HG03060 (cell line): ENCODE measurements around the gene SAMD14.

ENCODE experiments used
- ATAC-seq: cut with Tn5 transposase; IDR thresholded peaks from one replicate; pipeline ENCODE4 v1.9.1; 2021; ENCODE audit warnings: low read depth, moderate number of reproducible peaks; ENCODE audit not compliant: unreplicated experiment

The SAMD14 gene

DNA sequence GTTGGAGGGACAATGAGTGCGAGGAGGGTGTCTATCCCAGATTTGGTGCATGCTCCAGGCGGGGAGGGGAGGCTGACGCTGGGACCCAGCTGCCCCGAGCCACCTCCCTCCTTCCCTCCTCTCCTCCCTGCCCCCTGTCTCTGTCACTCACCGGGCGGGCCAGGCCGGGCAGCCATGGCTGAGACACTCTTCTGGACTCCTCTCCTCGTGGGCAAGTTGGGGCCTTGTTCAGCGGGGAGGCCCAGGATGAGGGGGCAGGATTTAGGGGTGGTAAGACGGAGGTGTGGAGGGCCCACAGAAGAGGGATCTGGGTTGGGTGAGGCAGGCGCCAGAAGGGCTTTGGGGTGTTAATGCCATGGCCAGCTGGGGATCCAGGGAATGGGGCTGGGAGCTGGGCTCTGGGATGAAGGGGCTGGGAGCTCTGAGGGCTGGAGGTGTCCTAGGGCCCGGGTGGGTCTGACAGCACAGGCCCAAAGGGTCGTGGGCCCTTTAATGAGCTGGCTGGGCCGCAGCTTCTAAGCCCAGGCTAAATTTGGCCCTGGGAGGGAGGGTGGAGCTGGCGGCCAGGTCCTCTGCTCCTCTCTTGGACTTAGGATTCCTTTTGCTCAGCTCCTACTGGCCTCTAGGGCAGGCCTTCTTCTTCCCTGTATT is 36.0 kb upstream of the SAMD14 start, which contains the start of gene SGCA:
Gene SGCA (plus strand): TSS at position 139 of the 651 bp plus-strand sequence. CDS start 36 bp downstream, at position 175.
- no peak for ATAC-seq

DNA sequence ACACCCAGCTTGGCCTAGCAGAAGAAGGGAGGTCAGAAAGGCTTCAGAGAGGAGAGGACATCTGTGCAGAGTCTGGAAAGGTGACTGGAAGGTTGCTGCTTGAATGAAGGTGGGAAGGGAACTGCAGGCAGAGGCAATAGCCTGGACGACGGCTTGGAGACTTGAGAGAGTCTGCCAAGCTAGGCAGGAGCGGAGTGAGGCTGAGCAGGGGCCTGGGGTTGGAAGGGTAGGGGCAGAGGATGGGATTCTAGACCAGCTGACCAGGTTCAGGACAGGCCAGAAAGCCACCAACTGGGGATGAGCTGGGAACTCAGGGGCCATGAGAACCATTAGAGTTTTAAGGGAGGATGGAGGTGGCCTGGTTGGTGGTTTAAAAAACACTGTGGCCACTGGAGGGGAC is 35.5 kb upstream of the SAMD14 start:
- ATAC-seq, result no peak

DNA sequence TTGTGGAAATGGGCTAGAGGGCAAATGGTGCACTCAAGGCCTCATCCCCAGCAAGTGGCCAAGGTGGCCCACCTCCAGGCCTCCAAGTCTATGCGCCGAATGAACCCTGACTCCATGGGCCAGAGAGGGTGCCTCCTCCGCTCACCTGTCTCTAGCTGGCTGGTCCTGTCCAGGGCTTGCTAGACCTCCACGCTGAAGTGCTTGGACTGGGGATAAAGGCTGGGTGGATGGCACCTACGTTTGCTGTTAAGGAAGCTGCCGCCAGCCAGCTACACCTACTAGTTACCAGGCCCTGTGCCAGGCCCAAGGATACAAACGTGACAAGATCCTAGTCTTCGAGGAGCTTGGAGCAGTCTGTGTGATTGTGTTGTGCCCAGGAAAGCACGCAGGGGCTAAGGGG is 35.1 kb upstream of the SAMD14 start:
- no peak for ATAC-seq

DNA sequence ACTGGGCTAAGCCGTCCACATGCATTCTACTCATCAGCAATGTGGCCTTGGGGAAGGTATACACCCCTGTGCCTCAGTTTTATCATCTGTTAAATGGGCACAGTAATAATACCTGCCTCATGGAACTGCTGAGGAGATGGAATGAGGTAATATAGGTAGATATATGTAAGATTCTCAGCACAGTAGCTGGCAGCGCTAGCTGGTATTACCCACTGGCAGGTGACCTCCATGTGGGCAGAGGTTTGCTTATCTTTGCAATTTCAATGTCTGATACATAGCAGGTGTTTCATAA is 34.7 kb upstream of the SAMD14 start:
- ATAC-seq, result no peak

DNA sequence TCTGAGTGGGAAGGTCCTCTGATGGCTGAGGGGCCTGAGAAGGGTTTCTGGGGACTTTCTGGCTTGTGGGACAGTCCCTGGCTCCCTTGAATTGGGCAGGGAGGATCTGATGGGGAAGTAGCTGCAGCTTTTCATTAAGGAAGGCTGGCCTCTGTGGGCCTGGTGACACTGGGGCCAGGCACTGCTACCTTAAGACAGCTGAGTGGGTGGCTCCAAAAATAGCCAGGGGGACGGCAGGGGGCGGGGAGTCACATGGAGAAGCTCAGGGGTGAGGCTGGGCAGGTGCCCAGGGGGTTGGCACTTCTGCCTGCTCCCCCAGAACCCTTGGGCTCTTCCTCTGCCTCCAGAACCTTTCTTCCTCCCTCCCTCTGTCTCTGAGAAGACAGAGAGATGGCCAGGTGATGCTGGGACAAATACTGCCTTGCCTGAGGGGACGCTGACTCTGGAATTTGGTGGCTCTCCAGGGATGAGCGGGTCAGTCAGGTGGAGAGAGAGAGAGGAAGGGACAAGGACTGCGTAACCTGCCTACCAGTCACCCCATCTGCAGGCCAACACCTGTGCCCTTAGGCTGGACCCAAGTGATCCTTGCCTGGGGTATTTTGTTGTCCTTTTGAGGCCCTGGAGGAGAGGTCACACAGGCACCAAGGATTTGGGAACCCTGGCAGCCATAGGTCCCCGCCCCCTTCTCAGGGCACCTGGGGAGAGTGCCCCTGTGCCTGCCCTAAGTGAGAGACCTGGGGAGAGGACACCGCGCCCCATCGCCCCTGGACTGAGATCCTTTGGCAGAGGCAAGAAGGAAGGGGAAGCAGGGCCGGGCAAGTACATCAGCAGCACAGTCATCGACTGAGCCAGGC is 34.1 kb upstream of the SAMD14 start:
- no peak for ATAC-seq

DNA sequence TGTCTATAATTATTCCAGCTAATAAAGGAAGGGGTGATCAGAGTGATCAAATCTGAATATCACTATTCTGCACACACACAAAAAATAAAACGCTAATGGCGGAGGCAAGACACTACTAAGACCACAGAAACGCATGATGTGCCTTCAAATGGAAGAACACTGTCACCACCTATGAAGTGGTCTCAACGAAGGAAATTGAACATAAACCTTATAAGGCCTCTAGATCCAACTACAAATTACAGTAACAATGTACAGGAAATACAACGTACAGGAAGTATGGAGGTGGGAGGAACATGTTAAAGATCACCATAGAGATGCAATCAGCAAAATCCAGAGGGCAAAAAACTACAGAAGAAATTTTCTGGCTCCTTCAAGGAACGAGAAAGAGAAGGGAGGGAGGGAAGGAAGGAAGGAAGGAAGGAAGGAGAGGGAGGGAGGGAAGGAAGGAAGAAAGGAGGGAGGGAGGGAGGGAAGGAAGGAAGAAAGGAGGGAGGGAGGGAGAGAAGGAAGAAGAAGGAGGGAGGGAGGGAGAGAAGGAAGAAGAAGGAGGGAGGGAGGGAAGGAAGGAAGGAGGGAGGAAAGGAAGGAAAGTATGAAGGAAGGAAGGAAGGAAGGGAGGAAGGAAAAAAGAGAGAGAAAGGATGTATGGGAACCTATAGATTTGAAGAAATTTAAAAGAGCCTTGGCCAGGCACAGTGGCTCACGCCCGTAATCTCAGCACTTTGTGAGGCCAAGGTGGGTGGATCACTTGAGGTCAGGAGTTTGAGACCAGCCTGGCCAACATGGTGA is 32.7 kb upstream of the SAMD14 start:
- ATAC-seq, result no peak

DNA sequence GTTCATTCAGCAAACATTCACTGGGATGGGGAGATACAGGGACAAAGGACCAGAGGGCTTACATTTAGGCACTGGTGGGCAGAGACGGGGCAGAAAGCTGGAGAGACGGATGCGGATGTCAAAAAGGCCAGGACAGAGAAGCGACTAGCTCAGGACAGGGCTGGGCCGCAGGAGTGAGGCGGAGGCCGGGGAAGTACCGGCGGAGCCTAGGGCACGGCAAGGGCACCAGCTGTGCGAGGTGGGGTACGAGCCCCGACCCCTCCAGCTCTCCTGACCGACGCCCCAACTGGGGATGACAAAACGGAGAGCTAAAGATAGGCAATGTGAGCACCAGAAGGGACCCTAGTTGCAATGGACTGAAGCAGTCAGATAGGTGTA is 31.9 kb upstream of the SAMD14 start:
- no peak for ATAC-seq

DNA sequence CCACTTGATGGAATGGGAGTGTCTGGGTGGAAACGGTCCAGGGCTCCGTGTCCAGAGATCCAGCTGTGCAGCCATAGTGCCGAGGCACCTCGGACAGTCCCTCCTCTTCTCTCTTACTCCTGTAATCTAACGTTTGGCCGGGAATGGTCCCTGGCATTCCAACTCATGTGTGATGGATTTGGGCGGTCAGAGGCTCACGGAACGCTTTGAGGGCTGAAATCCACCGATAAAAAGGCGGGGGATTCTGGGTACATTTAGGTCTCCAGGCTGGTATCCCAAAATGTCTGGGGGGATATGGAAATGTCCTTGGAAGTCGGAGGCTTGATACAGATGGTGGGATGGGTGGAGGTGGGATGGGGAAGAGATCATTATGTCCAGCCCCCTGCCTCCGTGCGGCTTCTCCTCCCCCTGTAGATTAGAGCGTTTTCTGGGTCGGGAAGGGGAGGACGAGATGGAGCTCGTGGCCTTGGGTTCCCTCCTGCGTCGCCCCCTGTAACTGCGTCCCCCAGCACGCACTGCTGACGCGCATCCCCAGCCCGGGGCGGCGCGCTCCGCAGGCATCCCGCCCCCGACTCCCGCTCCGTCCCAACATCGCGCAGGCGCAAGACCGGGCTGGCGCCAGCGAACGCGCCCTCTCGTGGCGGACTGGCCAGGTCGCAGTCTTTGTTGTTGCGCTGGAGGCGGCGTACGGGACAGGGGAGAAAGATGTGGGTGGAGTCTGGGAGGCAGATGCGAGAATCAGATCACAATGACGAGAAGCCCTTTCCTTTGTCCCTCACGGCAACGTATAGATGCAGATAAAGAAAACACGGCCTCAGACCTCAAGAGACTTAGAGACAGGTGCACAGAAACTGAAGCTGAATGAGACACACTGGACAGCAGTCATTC is 31.3 kb upstream of the SAMD14 start:
- ATAC-seq, result no peak

DNA sequence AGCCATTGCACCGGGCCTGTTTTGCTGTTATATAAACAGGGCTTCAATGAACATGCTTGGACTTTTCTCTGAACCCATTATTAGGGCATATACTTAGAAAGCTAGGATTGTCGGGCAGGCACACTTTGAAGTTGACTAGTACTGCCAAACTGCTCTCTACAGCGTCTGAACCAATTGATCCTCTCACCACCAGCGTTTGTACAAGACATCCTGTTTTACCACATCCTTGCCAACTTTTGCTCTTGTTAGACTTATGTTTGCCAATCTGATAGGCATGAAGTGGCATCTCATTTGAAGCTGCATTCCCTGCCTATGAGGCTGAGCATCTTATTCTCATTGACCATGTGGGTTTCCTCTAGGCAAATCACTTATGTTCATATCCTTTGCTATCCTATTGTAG is 27.9 kb upstream of the SAMD14 start:
- ATAC-seq, result no peak

DNA sequence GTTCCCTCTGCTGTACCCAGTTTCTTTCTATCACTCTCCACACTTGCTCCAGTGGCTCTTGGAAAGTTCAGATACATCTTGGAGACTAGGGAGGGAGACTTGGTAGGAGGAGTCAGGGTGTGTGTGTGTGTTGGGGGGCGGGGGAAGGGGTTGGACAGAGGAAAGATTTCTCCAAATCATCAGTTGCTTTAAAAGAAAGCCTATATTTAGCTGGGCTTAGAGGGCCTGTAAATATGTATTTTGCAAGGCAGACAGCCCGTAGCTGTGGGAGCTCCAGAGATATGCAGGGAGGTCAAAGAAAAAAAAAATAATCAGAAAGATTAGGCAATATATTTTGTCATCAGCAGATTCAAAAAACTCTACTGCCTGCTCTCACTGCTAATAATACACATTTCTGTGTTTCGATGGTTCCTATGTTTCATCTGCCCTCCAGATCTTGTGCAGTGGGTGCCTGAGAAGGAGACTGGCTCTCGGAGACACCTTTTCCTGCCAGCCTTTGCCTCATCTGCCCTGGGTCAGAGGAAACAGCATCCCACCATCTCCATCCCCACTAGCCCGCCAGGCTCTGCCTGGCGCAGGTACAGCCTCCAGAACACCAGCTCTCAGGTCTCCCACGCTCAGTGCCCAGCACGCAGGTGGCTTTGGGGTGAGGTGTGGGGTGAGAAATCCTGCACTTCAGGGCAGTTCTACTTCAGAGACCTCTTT is 25.3 kb upstream of the SAMD14 start:
- no peak for ATAC-seq

DNA sequence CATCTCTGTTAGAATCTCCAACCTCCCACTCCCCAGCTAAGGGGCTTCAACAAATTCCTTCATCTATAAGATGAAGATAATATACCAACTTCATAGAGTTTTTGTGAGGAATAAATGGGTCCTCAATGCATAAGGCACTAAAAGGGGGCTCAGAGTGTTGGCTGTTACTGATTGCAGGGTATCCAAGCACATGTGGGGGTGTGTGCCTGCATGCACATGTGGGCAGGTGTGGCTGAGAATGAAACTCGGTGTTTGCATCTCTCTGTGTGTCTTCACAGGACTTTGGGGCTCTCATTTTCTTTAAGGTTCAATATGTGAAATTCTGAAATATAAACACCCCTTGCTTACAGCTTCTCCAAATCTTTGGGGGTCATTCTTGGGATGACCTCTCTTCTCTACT is 24.6 kb upstream of the SAMD14 start:
- no peak for ATAC-seq

DNA sequence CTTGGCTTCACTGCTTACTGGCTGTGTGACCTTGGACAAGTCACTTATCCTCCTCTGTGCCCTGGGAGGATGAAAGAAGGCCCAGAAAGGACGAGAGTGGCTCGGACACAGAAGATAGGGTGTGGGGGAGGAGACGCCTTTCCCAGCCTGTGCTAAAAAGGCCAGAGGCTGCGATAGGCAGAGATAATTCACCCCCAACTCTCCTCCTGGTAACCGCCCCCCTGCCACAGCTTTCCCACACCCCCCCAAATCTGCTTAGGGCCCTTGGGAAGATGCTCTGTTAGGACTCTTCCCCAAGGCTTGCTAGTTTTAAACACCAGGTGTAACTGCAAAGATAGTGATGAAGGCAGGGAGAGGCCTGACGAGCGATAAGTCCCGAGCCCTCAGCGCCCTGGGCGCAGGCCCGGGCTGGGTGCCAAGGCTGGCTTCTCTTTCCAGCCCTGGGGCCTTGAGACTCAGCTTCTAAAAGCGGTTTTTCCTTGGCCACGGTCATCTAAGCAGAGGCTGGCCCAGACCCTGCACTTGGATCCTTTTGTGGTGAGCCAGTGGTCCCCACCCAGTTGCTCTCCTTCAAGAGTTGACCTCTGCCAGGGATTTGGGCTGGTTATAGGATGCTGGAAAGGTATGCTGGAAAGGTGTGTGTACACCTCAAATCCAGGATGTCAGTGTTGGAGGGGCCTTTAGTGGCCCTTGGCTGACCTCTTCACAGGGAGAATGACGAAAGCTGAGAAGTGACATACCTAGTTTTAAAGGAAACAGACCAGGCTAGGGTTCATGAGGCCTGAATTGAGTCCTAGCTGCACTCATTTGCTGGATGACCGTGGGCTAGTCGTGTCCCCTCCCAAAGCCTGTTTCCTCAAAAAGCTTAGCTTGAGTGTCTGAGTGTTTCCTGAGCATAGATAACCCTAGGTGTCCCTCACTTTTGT is 24.0 kb upstream of the SAMD14 start:
- ATAC-seq, result no peak

DNA sequence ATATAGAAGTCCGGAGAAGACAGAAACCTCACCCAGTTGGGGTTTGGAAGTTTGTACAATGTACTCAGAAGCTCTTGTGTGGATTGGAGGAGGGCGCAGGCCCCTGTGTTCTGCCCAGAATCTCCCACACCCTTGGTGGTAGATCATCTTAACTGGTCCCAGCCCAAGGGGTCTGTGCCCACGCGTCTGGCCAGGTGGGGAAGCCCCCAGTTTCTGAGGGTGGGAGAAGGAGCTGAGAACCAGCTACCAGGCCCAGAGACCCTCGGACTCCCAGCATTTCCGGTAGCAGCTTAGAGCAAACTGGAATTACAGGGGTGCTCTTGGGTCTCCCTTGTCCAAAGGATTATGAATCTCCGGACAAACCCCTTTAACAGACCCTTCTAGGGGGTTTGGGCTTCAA is 22.8 kb upstream of the SAMD14 start:
- no peak for ATAC-seq

DNA sequence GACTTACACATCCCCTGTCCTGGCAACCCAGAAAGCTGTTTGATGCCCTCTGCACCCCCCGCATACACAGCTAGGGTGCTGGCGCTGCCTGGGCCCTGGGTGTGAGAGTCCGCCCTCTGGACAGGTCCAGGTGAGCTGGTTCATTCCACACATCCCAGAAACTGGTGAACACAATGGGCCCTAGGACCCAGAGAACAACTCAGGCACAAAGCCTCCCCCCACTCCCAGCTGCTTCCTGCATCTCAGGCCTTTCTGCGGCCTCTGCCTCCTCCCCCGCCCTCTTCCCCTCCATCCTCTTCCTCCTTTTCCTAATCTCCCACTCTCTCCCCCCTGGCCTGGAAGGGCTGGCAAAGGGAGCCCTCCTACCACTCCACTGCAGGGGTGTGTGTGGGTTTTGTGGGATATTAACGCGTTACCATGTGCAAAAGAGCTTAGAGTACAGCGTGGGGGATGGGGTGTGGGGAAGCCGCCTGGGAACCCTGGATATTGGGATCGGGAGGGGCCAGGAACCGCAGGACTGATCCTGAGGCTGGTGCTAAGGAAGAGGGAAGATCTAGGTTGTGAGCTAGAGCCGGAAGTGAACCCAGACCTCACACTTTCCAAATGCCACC is 22.1 kb upstream of the SAMD14 start:
- ATAC-seq, result no peak

DNA sequence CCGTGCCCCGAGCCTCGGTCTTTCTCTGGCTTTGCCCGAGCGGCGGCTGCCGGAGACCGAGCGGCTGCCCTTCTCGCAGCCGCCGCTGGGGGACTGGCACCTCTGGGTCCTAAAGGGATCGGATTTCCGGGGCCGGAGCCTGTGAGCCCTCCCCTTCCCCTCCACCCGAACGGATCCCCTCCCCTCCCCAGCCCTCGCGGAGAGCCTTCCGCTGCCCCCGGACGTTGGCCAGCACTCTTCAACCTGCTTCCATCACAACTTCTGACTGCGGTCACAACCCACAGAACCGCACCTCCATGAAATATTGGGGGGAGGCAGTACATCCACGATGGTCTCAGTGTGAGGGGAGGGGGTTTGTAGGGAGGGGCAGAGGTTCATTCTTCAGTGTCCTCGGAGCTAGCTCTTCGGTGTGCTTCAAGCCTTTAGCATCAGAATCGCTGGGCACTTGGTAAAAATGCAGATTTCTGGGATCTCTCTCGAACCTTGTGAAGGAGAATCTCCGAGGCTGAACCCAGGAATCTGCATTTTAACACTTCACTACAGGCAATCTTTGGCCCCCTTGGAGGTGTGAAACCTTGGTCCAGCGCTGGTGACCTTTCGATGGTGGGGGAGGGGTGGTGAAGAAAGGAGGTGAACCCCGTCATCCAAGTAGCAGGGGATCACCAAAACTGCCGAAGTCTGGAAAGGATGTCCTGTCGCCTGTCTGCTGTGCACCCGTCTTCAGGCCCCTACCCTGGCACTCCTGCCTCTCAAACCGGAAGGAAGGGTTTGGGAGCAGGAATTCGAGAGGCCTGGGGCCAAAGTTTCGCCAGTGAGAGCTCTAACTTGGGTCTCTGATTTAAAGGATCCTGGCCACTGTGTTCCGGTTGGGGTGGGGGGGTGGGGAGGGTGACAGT is 21.3 kb upstream of the SAMD14 start:
- no peak for ATAC-seq

DNA sequence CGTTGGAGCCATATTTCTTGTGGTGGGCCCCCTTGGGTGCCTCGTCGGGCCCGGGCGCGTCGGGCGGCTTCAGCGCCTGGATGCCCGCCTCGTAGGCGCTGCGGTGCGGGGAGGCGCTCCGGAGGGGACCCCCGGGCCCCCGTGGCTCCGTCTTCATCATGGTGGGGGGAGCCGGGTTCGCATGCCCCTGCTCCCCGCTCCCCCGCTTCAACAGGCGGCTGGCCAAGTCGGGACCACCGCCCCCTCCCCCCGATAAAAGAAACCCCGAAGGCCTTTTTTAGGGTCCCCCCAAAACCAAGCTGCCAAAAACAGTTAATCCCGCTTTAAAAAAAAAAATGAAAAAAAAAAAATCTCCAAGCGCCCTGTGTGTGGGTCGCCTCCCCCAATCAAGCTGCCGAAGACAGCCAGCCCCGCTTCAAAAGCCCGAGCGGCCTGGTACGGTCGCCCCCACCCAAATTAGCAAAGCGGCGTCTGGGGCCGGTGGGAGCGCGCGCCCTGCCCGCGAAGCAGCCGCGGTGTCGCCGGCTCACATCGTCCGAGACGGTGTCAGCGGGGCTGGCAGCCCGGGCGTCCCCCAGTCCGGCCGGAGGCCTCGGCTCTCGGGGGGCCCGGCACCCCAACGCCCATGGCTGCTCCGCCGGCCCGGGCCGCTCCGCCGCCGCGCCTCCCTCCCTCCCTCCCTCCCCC is 20.5 kb upstream of the SAMD14 start, which contains the start of gene PPP1R9B:
Gene PPP1R9B (minus strand): TSS at position 324 of the 687 bp plus-strand sequence. CDS start 164 bp downstream, at position 160.
- no peak for ATAC-seq
